Vagina (tissue), 2 donors: ENCODE results near the gene OR3A3. TPM values are rescaled to one million over a fixed set of nuclear protein-coding genes. Genes with fewer than 3 reads are reported as not detected.
"Not testable (repeated sequence)": the region's sequence is repeated elsewhere in the genome, so short reads cannot be mapped to it uniquely, and the experiment has no call there.

Source experiments
- DNase-seq, 2 donors: peaks; one replicate each; pipeline ENCODE4 v3.0.0-alpha.2; 2017; ENCODE audit errors: extremely low spot score in 2 of 2
- H3K27ac ChIP-seq: fragments of 200-600 bp; sonication (generic); one replicate; pipeline ENCODE4 v1.5.1; 2019
- H3K27me3 ChIP-seq: fragments of 200-600 bp; sonication (generic); one replicate; pipeline ENCODE4 v1.5.1; 2019
- H3K36me3 ChIP-seq, 2 donors: fragments of 200-600 bp; sonication (generic); one replicate each; pipeline ENCODE4 v1.5.1; 2017 to 2019
- H3K4me1 ChIP-seq: fragments of 200-600 bp; sonication (generic); one replicate; pipeline ENCODE4 v1.5.1; 2019
- H3K4me3 ChIP-seq, 2 donors: fragments of 200-600 bp; sonication (generic); 1 replicate in 1 of 2; 2 replicates in 1 of 2; pipeline ENCODE4 v1.5.1; 2016 to 2019
- H3K9me3 ChIP-seq: fragments of 200-600 bp; sonication (generic); one replicate; pipeline ENCODE4 v1.5.1; 2019
- CTCF ChIP-seq, 3 experiments: fragments of 450-650 bp in 2 of 3; fragments of 200-600 bp in 1 of 3; sonication (generic) in 1 of 3; IDR thresholded peaks; one replicate each; pipeline ENCODE4 v1.5.1; 2017 to 2019; ENCODE audit warnings: antibody characterized with exemption in 3 of 3, mild to moderate bottlenecking in 2 of 3, moderate library complexity in 2 of 3
- POLR2A ChIP-seq, 2 donors: fragments of 450-650 bp; IDR thresholded peaks; one replicate each; pipeline ENCODE4 v1.6.1; 2017; ENCODE audit warnings: antibody characterized with exemption in 2 of 2, mild to moderate bottlenecking in 2 of 2, moderate library complexity in 2 of 2
- POLR2AphosphoS5 ChIP-seq, 2 donors: sonication (generic); formaldehyde crosslinking; IDR thresholded peaks; one replicate each; pipeline ENCODE4 v1.9.0; 2017; ENCODE audit warnings: antibody characterized with exemption in 2 of 2, mild to moderate bottlenecking in 2 of 2, low read depth in 1 of 2; ENCODE audit not compliant: insufficient read depth in 1 of 2
- intact Hi-C: fragments of 100-400 bp; cut with DNase I; formaldehyde crosslinking; loops from one replicate; pipeline ENCODE4 v1.15.1; 2023
- total RNA-seq: library from RNA; depleted of rRNA; stranded (reverse); fragments of >200 nt; gene quantifications from one replicate; pipeline ENCODE4 v1.2.3, GENCODE V29; 2016

OR3A3 gene
- total RNA-seq, 1 donor from 2014 or later: not detected

GRCh38 chr17:3415610-3416009 is 4.4 kb downstream of the OR3A3 start:
- H3K4me3 ChIP-seq: no peak overlapping the region
- TF ChIP-seq POLR2AphosphoS5 (IDR thresholded peaks at IDR 0.05; ENCODE audit: insufficient read depth in 1 of 2, low read depth in 1 of 2) (no peak), CTCF (IDR thresholded peaks at IDR 0.05) (no peak)
- intact Hi-C loops: no loop called here

GRCh38 chr17:3418222-3418621 is 7.1 kb downstream of the OR3A3 start:
- Histone ChIP-seq H3K4me3 (no peak overlapping the region), H3K9me3 (no peaks in the 10 kb centered on the region), H3K4me1 (no peaks in the 10 kb centered on the region), H3K27ac (no peak overlapping the region), H3K27me3 (no peaks in the 10 kb centered on the region), H3K36me3 (no peaks in the 10 kb centered on the region)
- intact Hi-C loops: no loop called here
- DNase-seq: no peak
- TF ChIP-seq POLR2A (IDR thresholded peaks at IDR 0.05): no peak
- no peak for TF ChIP-seq POLR2AphosphoS5 (IDR thresholded peaks at IDR 0.05; ENCODE audit: insufficient read depth in 1 of 2, low read depth in 1 of 2)
- TF ChIP-seq CTCF (IDR thresholded peaks at IDR 0.05): no peak

More at GRCh38 chr17:3415610-3416009, 4.4 kb downstream of the OR3A3 start:
- Histone ChIP-seq H3K4me1 (no peaks in the 10 kb centered on the region), H3K27me3 (no peaks in the 10 kb centered on the region), H3K36me3 (no peaks in the 10 kb centered on the region), H3K9me3 (no peaks in the 10 kb centered on the region), H3K27ac (no peak overlapping the region)
- no peak for DNase-seq

GRCh38 chr17:3433215-3433614 is 22.0 kb downstream of the OR3A3 start:
- H3K4me1 ChIP-seq, H3K9me3 ChIP-seq, H3K4me3 ChIP-seq, H3K27ac ChIP-seq, H3K36me3 ChIP-seq, intact Hi-C loops, DNase-seq, H3K27me3 ChIP-seq: not testable (repeated sequence)

- TF ChIP-seq CTCF (IDR thresholded peaks at IDR 0.05) (no peak), POLR2A (IDR thresholded peaks at IDR 0.05) (no peak), POLR2AphosphoS5 (IDR thresholded peaks at IDR 0.05; ENCODE audit: insufficient read depth in 1 of 2, low read depth in 1 of 2) (no peak)
- Histone ChIP-seq H3K9me3 (no peaks in the 10 kb centered on the region), H3K27me3 (no peaks in the 10 kb centered on the region), H3K4me3 (no peak within 1 kb of the TSS), H3K36me3 (no peaks in the 10 kb centered on the region), H3K4me1 (no peaks in the 10 kb centered on the region), H3K27ac (no peak within 1 kb of the TSS)
- no peak for DNase-seq
- intact Hi-C loops: no loop called here
These were observed 22.6 kb downstream of the OR3A3 start, which contains the start of gene OR1E2 for GRCh38 chr17:3433741-3434140. TSS of gene OR1E2 (minus strand) at chr17:3433841. CDS start at chr17:3433841, 0 bp downstream.

GRCh38 chr17:3438368-3438767 is 27.2 kb downstream of the OR3A3 start:
- H3K27me3 ChIP-seq: no peaks in the 10 kb centered on the region
- H3K4me1 ChIP-seq: no peaks in the 10 kb centered on the region
- H3K27ac ChIP-seq: no peak overlapping the region
- no peaks in the 10 kb centered on the region for H3K9me3 ChIP-seq
- TF ChIP-seq CTCF (IDR thresholded peaks at IDR 0.05) (no peak), POLR2A (IDR thresholded peaks at IDR 0.05) (no peak), POLR2AphosphoS5 (IDR thresholded peaks at IDR 0.05; ENCODE audit: insufficient read depth in 1 of 2, low read depth in 1 of 2) (no peak)
- H3K36me3 ChIP-seq: no peaks in the 10 kb centered on the region
- no peak overlapping the region for H3K4me3 ChIP-seq
- intact Hi-C loops: no loop called here
- DNase-seq: no peak

- H3K4me3 ChIP-seq: no peak overlapping the region
- H3K36me3 ChIP-seq: no peaks in the 10 kb centered on the region
- DNase-seq: no peak
- H3K27ac ChIP-seq: no peak overlapping the region
- intact Hi-C loops: no loop called here
- no peaks in the 10 kb centered on the region for H3K4me1 ChIP-seq
- no peaks in the 10 kb centered on the region for H3K27me3 ChIP-seq
- H3K9me3 ChIP-seq: no peaks in the 10 kb centered on the region
- no peak for TF ChIP-seq CTCF (IDR thresholded peaks at IDR 0.05)
- TF ChIP-seq POLR2AphosphoS5 (IDR thresholded peaks at IDR 0.05; ENCODE audit: insufficient read depth in 1 of 2, low read depth in 1 of 2): no peak
- no peak for TF ChIP-seq POLR2A (IDR thresholded peaks at IDR 0.05)
These were observed 29.3 kb downstream of the OR3A3 start for GRCh38 chr17:3440451-3440850.
